Nephron (organoid): ENCODE data around the gene TMIE.

ENCODE experiments used
- H3K27ac Mint-ChIP-seq, 3 experiments: 2 replicates each; pipeline ENCODE4 v1.8.0; 2020; ENCODE audit warnings: mixed read lengths in 3 of 3, mild to moderate bottlenecking in 2 of 3, moderate library complexity in 1 of 3
- H3K27me3 Mint-ChIP-seq: 2 replicates; pipeline ENCODE4 v1.8.0; 2021; ENCODE audit warnings: low read depth, mild to moderate bottlenecking, moderate library complexity, mixed read lengths
- H3K36me3 Mint-ChIP-seq: 2 replicates; pipeline ENCODE4 v1.8.0; 2020; ENCODE audit warnings: low read depth, mixed read lengths
- H3K4me1 Mint-ChIP-seq: 2 replicates; pipeline ENCODE4 v1.8.0; 2020; ENCODE audit warnings: mixed read lengths
- H3K4me3 Mint-ChIP-seq, 3 experiments: 2 replicates each; pipeline ENCODE4 v1.8.0; 2020; ENCODE audit warnings: mild to moderate bottlenecking in 3 of 3, mixed read lengths in 3 of 3, moderate library complexity in 2 of 3
- H3K9me3 Mint-ChIP-seq: 2 replicates; pipeline ENCODE4 v1.8.0; 2020; ENCODE audit warnings: mixed read lengths
- TF ChIP-seq, protein P1 (sequence below), 3 experiments: fragments of 200-600 bp; sonication (generic); IDR thresholded peaks; one replicate each; pipeline ENCODE4 v1.5.0; 2021; ENCODE audit warnings: antibody characterized with exemption in 3 of 3; ENCODE audit not compliant: unreplicated experiment in 3 of 3

TMIE gene, protein sequence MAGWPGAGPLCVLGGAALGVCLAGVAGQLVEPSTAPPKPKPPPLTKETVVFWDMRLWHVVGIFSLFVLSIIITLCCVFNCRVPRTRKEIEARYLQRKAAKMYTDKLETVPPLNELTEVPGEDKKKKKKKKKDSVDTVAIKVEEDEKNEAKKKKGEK

DNA sequence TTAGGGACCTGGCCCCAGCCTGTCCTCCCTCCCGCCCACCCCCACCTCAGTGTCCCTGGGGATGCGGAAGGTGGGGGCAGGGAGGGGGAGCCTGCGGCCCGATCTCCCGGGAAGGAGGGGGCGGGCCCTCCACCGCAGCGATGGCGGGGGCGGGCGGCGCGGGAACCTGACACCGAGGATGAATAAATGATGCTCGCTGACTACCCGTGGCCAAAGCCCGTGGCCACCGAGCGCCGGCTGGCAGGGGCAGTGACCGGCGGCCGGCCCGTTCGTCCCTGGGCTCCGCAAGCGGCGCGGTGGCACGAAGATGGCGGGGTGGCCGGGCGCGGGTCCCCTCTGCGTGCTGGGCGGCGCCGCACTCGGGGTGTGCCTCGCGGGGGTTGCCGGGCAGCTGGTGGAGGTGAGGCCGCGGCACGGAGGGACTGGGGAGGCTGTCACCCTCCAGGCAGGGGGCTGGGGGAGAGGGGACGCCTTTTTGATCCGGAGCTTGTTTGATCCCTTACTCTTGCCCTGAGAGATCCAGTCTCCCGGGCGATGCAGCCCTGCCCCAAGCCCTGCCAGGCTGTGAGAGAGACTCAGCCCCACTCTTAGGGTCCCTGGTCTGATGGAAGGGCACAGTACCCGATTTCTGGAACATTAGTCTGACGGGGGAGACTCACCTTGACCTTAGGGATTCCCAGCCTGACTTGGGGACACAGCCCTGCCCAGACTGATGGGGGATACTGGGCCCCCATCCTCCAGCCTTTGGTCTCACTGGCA, at the start of gene TMIE:
TMIE (plus strand) TSS at position 212 of the 759 bp plus-strand sequence; CDS start at position 308, 96 bp downstream.
- H3K9me3 Mint-ChIP-seq: no peaks in the 10 kb centered on the region
- TF ChIP-seq, protein P1, sequence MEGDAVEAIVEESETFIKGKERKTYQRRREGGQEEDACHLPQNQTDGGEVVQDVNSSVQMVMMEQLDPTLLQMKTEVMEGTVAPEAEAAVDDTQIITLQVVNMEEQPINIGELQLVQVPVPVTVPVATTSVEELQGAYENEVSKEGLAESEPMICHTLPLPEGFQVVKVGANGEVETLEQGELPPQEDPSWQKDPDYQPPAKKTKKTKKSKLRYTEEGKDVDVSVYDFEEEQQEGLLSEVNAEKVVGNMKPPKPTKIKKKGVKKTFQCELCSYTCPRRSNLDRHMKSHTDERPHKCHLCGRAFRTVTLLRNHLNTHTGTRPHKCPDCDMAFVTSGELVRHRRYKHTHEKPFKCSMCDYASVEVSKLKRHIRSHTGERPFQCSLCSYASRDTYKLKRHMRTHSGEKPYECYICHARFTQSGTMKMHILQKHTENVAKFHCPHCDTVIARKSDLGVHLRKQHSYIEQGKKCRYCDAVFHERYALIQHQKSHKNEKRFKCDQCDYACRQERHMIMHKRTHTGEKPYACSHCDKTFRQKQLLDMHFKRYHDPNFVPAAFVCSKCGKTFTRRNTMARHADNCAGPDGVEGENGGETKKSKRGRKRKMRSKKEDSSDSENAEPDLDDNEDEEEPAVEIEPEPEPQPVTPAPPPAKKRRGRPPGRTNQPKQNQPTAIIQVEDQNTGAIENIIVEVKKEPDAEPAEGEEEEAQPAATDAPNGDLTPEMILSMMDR (IDR thresholded peaks at IDR 0.05; ENCODE audit: unreplicated experiment in 3 of 3): no peak
- H3K27me3 Mint-ChIP-seq: peaks cover 39% of the 10 kb centered on the region
- no peaks in the 10 kb centered on the region for H3K36me3 Mint-ChIP-seq
- peak within 1 kb of the TSS in 2 of 3 experiments; percentile 24 to 29 for H3K27ac Mint-ChIP-seq
- H3K4me1 Mint-ChIP-seq: peaks cover 14% of the 10 kb centered on the region
- H3K4me3 Mint-ChIP-seq: peak within 1 kb of the TSS; percentile 28 to 45 (median 43)

DNA sequence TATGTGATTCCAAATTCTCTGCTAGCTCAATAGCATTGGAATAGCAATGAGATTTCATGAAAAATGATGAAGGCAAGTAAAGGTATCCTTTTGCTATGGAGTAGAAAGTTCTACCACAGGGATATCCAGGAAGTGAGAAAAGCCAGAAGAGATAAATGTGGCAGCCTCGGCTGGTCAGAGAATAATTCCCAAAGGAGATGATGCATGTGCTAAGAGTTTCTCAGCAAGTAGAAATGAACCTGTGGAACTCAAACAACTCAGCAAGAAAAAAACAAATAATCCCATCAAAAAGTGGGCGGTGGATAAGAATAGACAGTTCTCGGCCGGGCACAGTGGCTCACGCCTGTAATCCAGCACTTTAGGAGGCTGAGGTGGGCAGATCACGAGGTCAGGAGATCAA, 45.9 kb upstream of the TMIE start:
- TF ChIP-seq, protein P1 (IDR thresholded peaks at IDR 0.05; ENCODE audit: unreplicated experiment in 3 of 3): no peak
- Mint-ChIP-seq H3K4me3 (no peak overlapping the region), H3K27ac (no peak overlapping the region), H3K36me3 (no peaks in the 10 kb centered on the region), H3K9me3 (peaks cover 18% of the 10 kb centered on the region), H3K27me3 (peaks cover 33% of the 10 kb centered on the region), H3K4me1 (peaks cover 19% of the 10 kb centered on the region)

DNA sequence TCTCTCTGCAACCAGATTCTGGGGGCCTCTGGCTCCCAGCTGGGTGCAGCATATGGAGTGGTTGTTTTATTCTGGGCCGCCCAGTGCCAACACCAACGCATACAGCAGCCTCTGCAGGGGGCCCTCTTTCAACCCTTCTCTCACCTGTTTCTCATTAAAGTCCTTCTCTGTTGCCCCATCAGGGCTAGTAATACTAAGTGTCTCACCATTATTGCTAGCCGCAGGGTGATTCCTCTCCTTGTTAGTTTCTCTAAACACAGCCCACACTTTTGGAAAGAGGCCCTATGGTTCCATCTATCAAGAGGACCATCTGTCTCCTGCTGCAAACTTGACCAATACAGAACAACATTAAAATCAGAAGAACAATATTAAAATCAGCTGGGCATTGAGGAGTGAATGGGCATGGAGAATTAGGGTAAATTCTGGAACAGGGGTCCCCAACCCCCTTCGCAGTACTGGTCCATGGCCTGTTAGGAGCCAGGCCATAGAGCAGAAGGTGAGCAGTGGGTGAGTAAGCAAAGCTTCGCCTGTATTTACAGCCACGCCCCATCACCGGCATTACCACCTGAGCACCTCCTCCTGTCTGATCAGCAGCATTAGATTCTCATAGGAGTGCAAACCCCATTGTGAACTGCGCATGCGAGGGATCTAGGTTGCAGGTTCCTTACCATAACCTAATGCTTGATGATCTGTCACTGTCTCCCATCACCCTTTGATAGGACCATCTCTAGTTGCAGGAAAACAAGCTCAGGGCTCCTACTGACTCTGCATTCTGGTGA, 44.2 kb upstream of the TMIE start:
- Mint-ChIP-seq H3K36me3 (no peaks in the 10 kb centered on the region), H3K9me3 (peaks cover 6% of the 10 kb centered on the region), H3K4me3 (no peak overlapping the region), H3K27me3 (peaks cover 38% of the 10 kb centered on the region), H3K27ac (no peak overlapping the region), H3K4me1 (peaks cover 32% of the 10 kb centered on the region)
- TF ChIP-seq, protein P1 (IDR thresholded peaks at IDR 0.05; ENCODE audit: unreplicated experiment in 3 of 3): no peak

DNA sequence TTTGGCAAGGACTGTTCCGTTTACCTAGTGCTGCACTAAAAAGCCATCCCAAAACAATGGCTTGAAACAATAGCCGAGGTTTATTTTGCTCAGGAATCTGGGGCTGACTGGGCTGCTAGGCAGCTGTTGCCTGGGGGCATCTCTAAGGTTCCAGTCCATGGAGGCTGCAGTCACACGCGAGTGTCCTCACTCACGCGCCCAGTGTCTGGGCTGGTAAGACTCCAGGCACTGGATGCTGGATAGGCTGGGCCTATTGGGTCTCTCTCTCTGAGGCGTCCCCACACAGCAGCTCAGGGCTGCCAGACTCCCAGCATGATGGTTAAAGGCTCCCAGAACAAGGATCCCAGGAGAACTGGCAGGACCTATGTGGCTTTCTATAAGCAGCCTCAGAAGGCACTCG, 41.9 kb upstream of the TMIE start:
- H3K27me3 Mint-ChIP-seq: peaks cover 43% of the 10 kb centered on the region
- no peaks in the 10 kb centered on the region for H3K36me3 Mint-ChIP-seq

DNA sequence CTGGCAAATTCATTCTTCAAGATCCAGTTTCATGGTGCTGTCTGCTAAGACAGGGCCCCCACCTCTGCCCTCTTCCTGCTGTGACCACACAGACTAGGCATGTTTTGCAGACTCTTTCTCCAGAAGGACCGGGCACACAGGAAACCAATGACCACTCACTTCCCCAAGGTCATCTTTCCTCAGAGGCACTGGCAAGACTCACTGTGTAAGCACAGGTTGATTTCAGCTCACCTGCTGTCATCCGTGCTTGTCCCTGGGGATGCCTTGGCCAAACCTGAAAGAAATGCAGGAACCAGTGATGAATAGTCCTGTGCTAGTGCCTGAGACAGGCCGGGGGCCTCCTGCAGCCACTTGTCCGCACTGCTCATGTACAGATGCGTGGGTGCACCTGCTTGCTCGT, 41.2 kb upstream of the TMIE start:
- H3K27ac Mint-ChIP-seq: peak overlapping the region in 1 of 3 experiments; percentile 23
- H3K36me3 Mint-ChIP-seq: no peaks in the 10 kb centered on the region
- peaks cover 39% of the 10 kb centered on the region for H3K27me3 Mint-ChIP-seq
- TF ChIP-seq, protein P1 (IDR thresholded peaks at IDR 0.05; ENCODE audit: unreplicated experiment in 3 of 3): no peak
- peaks cover 59% of the 10 kb centered on the region for H3K4me1 Mint-ChIP-seq
- H3K9me3 Mint-ChIP-seq: no peaks in the 10 kb centered on the region
- H3K4me3 Mint-ChIP-seq: no peak overlapping the region

More for the DNA sequence above, 41.9 kb upstream of the TMIE start:
- peak overlapping the region in 1 of 3 experiments; percentile 26 for H3K4me3 Mint-ChIP-seq
- TF ChIP-seq, protein P1 (IDR thresholded peaks at IDR 0.05; ENCODE audit: unreplicated experiment in 3 of 3): no peak
- no peak overlapping the region for H3K27ac Mint-ChIP-seq
- H3K9me3 Mint-ChIP-seq: no peaks in the 10 kb centered on the region
- peaks cover 55% of the 10 kb centered on the region for H3K4me1 Mint-ChIP-seq
